ENCODE results near the gene KRT78.

The KRT78 gene

DNA sequence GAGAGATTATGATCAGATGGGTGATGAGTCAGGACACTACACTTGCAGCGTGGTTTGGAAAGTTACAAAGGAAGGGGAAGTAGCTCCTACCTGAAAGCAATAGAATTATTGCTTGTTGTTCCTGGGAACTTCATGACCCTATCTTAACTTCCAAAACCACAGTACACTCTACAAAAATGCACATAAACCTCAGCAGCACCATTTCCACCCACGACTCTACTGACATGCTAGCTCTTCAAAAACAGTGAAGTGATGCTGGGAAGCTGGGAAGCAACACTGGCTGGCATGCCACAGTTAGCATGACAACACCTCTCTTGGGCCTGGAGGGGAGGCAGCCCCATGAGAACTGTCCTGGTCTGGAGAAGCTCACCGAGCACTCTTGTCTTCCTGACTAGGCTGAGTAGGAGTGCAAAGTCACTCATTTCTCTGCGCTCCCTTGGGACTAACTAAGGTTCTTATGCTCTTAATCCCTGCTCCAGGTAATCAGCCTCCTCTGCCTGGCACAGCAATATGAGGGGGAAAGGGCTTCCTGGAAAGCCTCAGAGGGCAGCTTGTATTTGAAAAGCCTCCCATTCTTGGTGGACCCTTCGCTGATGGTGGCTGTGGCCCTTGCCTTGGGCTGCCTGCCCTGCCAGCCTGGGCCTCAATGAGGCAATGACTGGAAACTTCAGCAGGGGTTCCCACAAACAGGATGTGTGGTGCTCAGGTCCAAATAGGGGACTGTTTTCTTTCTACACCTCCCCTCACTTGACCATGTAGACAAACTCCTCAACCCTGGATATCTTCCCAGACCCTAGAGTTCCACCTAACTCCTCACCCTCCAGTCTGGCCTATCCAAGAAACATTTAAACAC lies 54.1 kb downstream of the KRT78 start:
- no peak for DNase-seq (ENCODE audit: low read depth, low spot score)
- Histone ChIP-seq H3K27ac (ENCODE audit: low read length) (no peak overlapping the region), H3K27me3 (ENCODE audit: control insufficient read depth, insufficient read depth, low read length) (no peaks in the 10 kb centered on the region)

DNA sequence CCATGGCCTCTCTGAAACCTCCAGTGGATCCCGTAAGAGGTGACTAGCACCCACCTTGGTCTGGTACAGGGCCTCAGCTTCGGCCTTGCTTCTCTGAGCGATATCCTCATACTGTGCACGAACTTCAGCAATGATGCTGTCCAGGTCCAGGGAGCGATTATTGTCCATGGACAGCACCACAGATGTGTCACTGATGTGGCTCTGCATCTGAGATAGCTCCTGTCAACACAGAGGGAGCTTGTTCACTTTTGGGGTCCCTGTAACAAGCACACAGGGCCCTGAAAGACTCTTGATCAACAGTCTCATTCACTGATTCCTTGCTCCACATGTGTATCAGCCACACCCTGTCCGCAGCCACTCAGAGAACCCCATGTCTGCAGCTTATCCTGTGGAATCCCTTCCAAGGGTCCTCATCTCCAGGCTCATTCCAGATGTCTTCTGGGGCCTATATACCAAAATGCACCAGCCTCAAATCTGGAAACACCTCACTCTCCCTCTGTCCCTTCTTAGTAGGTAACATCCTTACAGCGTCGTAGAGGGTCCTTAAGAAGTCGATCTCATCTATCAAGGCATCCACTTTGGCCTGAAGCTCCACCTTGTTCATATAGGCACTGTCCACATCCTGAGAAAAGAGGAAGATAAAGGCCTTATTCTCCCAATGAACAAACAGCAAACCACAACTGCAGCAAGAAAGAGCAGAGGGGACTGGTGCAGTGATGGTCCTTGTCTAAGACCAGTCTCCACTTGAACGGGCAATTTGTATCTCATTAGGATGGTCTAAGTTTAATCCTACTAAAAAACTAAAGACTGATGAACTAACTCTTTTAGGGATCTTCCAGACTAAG lies 56.4 kb downstream of the KRT78 start:
- Histone ChIP-seq H3K27me3 (ENCODE audit: control insufficient read depth, insufficient read depth, low read length) (no peaks in the 10 kb centered on the region), H3K9me3 (ENCODE audit: control insufficient read depth, insufficient read depth, low read length) (no peaks in the 10 kb centered on the region), H3K4me3 (ENCODE audit: low read length) (no peak overlapping the region), H3K27ac (ENCODE audit: low read length) (no peak overlapping the region), H3K4me1 (ENCODE audit: control insufficient read depth, insufficient read depth, low read length) (no peaks in the 10 kb centered on the region), H3K36me3 (ENCODE audit: control insufficient read depth, insufficient read depth, low read length) (no peaks in the 10 kb centered on the region)
- DNase-seq (ENCODE audit: low read depth, low spot score): no peak
- WGBS (ENCODE audit: insufficient coverage, insufficient read length): no CpG with 5 or more reads among the region's 10 CpGs

More for the DNA sequence above, 54.1 kb downstream of the KRT78 start:
- Histone ChIP-seq H3K9me3 (ENCODE audit: control insufficient read depth, insufficient read depth, low read length) (no peaks in the 10 kb centered on the region), H3K4me1 (ENCODE audit: control insufficient read depth, insufficient read depth, low read length) (no peaks in the 10 kb centered on the region), H3K36me3 (ENCODE audit: control insufficient read depth, insufficient read depth, low read length) (no peaks in the 10 kb centered on the region), H3K4me3 (ENCODE audit: low read length) (no peak overlapping the region)
- no CpG with 5 or more reads among the region's 5 CpGs for WGBS (ENCODE audit: insufficient coverage, insufficient read length)

DNA sequence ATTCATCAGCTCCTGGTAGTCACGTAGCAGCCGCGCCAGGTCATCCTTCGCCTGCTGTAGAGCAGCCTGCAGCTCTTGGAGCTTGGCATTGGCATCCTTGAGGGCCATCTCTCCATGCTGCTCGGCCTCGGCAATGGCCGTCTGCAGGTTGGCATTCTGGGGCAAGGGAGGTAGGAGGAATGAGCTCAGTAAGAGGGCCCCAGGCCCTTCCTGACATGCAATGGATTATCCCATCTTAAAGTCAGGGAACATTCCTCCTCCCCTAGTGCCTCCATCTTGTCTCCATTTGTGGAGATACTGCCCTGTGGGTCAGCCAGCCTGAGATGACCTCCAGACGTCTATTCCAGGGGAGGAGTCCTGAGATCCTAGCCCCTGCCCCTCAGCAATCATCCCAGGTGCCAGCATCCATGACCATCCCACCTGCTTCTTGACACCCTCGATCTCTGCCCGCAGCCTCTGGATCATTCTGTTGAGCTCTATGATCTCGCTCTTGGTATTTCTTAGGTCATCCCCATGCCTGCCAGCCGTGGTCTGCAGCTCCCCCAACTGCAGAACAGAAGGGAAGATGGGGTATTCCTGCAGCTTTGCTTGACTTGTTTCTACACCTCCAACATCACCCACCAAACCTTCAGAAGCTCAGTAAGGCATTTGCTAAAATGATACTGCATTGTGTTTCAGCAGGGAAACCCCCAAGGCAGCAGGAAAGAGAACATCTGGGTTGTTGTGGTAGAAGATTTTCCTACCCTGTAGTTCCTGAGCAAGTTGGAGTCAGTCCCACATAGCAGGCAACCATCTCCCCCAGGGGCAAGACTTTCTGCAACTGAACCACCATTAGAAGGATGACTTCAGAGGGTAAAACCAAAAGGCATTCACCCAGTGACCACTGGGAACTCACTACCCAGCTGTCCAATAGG lies 57.3 kb downstream of the KRT78 start:
- no peak for DNase-seq (ENCODE audit: low read depth, low spot score)
- Histone ChIP-seq H3K27me3 (ENCODE audit: control insufficient read depth, insufficient read depth, low read length) (no peaks in the 10 kb centered on the region), H3K36me3 (ENCODE audit: control insufficient read depth, insufficient read depth, low read length) (no peaks in the 10 kb centered on the region), H3K4me1 (ENCODE audit: control insufficient read depth, insufficient read depth, low read length) (no peaks in the 10 kb centered on the region), H3K4me3 (ENCODE audit: low read length) (no peak overlapping the region), H3K9me3 (ENCODE audit: control insufficient read depth, insufficient read depth, low read length) (no peaks in the 10 kb centered on the region), H3K27ac (ENCODE audit: low read length) (no peak overlapping the region)
- no CpG with 5 or more reads among the region's 12 CpGs for WGBS (ENCODE audit: insufficient coverage, insufficient read length)

DNA sequence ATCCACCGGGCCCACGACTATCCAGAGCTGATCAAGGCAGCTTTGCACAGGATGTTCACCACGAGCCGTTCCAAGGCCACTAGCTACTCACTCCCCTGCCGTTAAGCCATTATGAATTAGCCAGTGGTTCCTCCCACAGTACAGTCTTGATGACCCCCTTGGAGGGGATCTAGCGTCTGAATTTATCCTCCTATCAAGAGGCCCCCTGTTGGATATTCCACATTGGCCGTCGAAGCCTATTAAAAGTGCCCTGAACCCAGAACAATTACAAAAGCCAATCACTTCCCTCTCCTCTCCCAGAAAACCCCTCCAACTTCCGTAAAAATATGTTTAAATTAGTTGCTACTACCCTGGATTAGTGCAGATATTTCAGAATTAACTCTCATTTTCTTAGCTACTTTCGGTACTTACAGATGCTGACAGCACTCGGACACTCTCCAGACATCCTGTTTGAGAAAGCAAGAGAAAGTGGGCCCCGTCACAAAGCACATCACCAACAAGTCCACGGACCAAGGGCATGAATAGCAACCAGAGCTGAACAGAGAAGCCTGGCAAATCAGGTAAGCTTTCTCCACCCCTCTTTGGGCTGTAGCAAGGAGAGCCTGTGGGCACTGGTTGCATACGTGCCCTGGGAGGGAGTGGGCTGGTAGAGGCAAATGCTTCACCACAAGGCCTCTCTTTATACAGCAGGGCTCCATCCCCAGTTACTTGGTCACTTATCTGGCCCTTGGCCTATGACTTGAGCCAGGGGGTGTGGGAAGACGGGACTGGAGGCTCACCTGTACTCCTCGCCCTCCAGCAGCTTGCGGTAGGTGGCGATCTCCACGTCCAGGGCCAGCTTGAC lies 58.1 kb downstream of the KRT78 start:
- H3K36me3 ChIP-seq (ENCODE audit: control insufficient read depth, insufficient read depth, low read length): no peaks in the 10 kb centered on the region
- no peak overlapping the region for H3K4me3 ChIP-seq (ENCODE audit: low read length)
- no peaks in the 10 kb centered on the region for H3K9me3 ChIP-seq (ENCODE audit: control insufficient read depth, insufficient read depth, low read length)
- no peak for DNase-seq (ENCODE audit: low read depth, low spot score)
- no CpG with 5 or more reads among the region's 19 CpGs for WGBS (ENCODE audit: insufficient coverage, insufficient read length)
- H3K27me3 ChIP-seq (ENCODE audit: control insufficient read depth, insufficient read depth, low read length): no peaks in the 10 kb centered on the region
- no peak overlapping the region for H3K27ac ChIP-seq (ENCODE audit: low read length)
- no peaks in the 10 kb centered on the region for H3K4me1 ChIP-seq (ENCODE audit: control insufficient read depth, insufficient read depth, low read length)

DNA sequence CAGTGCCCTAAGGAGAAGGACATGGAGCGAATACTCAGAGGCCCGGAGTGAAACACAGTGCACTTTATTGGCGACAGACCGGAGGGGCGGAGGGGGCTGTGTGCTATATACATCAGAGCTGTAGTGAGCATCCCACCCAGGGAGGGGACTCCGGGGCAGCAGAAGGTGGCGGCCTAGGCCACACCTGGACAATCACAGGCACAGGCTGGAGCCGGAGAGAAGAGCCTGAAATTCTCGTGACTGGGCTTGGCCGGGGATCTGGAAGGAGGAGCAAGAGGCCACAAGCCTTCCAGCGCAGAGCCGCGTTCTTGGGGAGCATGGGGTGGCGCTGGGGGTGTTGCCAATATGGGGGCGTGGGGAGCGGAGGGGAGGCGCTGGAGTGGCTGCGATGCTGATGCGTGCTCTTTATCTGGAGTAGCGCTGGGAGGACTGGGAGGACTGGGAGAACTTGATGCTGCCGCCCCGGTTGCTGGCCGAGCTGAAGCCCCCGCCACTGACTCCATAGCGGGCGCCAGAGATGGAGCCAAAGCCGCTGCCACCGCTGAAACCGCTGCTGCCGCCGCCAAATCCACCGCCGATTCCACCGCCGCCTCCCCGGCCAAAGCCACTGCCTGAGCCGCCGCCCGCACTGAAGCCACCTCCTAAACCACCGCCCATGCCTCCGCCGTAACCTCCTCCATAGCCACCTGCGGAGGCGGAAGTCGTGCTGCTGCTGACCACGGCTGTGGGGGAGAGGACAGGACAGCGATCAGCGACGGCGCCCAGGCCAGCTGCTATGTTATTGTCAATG lies 59.0 kb downstream of the KRT78 start:
- WGBS (ENCODE audit: insufficient coverage, insufficient read length): no CpG with 5 or more reads among the region's 50 CpGs
- H3K27ac ChIP-seq (ENCODE audit: low read length): no peak overlapping the region
- H3K4me3 ChIP-seq (ENCODE audit: low read length): no peak overlapping the region
- no peaks in the 10 kb centered on the region for H3K27me3 ChIP-seq (ENCODE audit: control insufficient read depth, insufficient read depth, low read length)
- H3K36me3 ChIP-seq (ENCODE audit: control insufficient read depth, insufficient read depth, low read length): no peaks in the 10 kb centered on the region
- no peaks in the 10 kb centered on the region for H3K4me1 ChIP-seq (ENCODE audit: control insufficient read depth, insufficient read depth, low read length)
- H3K9me3 ChIP-seq (ENCODE audit: control insufficient read depth, insufficient read depth, low read length): no peaks in the 10 kb centered on the region
- no peak for DNase-seq (ENCODE audit: low read depth, low spot score)

DNA sequence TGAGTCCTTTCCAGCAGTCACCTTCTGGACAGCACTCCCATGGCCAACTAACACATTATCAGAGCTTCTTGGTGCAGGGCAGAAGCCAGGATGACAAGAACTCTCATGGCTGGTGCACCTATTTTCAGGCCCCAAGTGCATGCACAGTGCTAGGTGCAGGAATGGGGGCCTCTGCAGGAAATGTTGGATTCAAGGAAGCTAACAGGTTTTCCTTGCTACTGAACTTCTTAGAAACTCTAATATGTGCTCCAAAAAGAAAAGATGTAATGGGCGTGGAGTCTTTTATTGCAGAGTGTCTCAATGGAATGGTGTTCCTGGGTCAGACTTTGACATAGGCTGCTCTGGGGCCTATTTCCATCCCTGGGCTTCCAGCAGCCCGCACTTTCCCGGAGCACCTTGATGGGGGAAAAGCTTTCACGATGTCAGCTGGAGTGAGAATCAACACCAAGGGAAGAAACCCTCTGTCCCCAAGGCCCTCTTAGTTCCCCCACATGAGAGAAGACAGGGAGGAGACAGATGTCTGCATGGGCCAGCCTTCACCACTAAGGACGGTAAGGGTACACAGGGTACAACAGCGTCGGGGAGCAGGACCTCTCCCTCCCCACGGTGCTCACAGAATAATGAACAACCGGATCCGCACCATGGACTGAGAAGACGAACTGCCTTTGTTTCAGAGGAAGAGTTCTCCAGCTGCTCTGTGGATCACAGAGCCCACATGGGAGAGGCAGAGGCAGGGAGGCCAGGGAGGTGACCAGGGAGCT lies 59.7 kb downstream of the KRT78 start:
- no peak for DNase-seq (ENCODE audit: low read depth, low spot score)
- WGBS (ENCODE audit: insufficient coverage, insufficient read length): no CpG with 5 or more reads among the region's 11 CpGs
- no peaks in the 10 kb centered on the region for H3K36me3 ChIP-seq (ENCODE audit: control insufficient read depth, insufficient read depth, low read length)
- no peak overlapping the region for H3K27ac ChIP-seq (ENCODE audit: low read length)
- H3K4me1 ChIP-seq (ENCODE audit: control insufficient read depth, insufficient read depth, low read length): no peaks in the 10 kb centered on the region
- no peak overlapping the region for H3K4me3 ChIP-seq (ENCODE audit: low read length)
- no peaks in the 10 kb centered on the region for H3K27me3 ChIP-seq (ENCODE audit: control insufficient read depth, insufficient read depth, low read length)
- no peaks in the 10 kb centered on the region for H3K9me3 ChIP-seq (ENCODE audit: control insufficient read depth, insufficient read depth, low read length)

DNA sequence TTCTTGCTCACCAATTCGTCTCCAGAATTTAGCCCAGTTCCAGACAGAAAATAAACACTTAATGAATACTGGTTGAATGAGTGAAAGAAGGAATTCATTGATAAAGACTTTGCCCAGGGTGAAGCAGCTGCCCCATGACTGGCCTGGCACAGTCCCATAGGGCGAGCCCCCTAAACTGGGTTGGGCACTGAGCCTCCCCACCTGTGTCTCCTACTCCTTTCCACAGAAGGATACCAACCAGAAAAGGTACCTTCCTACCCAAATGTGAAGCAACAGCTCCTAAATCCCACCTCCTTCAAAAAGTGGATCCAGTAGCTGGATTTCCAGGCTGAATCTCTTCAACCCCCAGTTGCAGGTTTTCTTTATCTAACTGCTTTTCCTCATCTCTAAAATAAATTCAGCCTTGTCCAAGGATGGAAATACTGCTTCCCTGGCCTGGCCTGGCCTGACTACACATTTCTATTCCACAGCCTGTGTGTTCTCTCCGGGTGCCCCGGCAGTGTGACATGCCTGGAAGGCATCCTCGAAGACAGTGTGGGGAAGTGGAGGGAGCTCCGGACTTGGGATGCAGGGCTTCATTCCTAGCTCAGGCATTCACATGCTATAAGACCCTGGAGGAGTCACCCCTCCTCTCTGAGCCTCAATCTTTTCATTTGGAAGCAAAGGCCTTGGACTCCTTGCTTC lies 60.5 kb downstream of the KRT78 start:
- Histone ChIP-seq H3K9me3 (ENCODE audit: control insufficient read depth, insufficient read depth, low read length) (no peaks in the 10 kb centered on the region), H3K36me3 (ENCODE audit: control insufficient read depth, insufficient read depth, low read length) (no peaks in the 10 kb centered on the region), H3K27me3 (ENCODE audit: control insufficient read depth, insufficient read depth, low read length) (no peaks in the 10 kb centered on the region), H3K4me3 (ENCODE audit: low read length) (no peak overlapping the region), H3K4me1 (ENCODE audit: control insufficient read depth, insufficient read depth, low read length) (no peaks in the 10 kb centered on the region), H3K27ac (ENCODE audit: low read length) (no peak overlapping the region)
- no peak for DNase-seq (ENCODE audit: low read depth, low spot score)
- WGBS (ENCODE audit: insufficient coverage, insufficient read length): no CpG with 5 or more reads among the region's 6 CpGs
